NCI-H345 treated with DMSO at 0.1 percent for 48 hours (cell line): ENCODE results near the gene BUB3.
"Not testable (repeated sequence)": the region's sequence is repeated elsewhere in the genome, so short reads cannot be mapped to it uniquely, and the experiment has no call there.

ENCODE experiments used
- DNase-seq: peaks from one replicate; lab custom pipeline; 2025; ENCODE audit not compliant: unreplicated experiment; lab: John Stamatoyannopoulos, UW

The BUB3 gene

DNA sequence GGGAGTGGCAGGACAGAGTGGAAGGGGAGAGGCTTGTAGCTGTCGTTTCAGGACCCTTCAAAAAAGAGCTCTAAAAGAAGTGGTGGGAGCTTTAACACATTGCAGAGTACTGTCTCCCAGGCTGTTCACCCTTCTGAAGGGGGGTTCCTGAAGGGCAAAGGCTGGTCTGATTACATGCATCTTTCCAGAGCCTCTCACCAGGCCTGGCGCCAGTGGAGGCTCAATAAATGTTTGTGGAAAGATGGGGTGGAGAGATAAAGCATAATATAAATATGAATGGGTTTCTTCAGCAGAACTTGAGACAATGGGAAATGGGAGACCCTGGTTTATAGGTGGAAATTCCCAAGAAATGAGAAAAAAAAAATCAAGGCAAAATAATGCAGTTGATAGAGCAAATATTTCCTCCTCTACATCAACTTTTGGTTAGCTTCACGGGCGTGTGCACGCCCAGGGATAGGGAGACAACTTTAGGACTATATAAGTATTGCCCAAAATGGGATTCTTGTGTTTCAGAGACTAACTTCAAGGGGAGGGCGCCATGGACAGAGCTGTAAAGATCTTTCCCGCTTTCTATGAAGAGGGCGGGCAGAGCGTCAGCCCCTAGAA, 613 bp upstream of the BUB3 start:
- DNase-seq: no peak

DNA sequence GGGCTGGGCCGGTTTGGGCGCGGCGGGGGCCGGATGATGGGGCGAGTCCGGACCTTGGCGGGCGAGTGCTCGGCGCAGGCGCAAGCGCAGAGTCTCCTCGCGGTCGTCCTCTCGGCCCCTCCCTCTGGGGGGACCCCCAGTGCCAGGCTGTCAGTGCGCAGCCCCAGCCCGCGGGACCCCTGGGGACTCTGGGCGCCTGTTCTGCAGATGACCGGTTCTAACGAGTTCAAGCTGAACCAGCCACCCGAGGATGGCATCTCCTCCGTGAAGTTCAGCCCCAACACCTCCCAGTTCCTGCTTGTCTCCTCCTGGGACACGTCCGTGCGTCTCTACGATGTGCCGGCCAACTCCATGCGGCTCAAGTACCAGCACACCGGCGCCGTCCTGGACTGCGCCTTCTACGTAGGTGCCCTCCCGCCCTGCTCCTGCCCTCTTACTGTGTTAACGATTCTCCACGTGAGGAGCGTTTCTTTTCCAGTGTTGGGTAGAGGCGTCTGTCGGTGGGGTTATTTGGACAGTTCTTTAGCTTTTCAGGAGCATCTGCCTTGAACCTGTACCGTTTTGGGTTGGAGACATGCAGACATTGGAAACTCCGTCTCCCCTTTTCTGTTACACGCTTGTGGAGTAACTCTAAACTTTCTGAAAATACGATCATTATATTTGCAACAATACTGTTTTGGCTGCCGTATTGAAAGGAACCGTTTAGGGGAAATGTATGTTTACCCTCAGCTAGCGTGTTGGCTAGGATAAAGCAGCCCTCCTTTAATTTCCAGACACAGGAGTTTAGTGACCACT, 706 bp downstream of the BUB3 start:
- no peak for DNase-seq

DNA sequence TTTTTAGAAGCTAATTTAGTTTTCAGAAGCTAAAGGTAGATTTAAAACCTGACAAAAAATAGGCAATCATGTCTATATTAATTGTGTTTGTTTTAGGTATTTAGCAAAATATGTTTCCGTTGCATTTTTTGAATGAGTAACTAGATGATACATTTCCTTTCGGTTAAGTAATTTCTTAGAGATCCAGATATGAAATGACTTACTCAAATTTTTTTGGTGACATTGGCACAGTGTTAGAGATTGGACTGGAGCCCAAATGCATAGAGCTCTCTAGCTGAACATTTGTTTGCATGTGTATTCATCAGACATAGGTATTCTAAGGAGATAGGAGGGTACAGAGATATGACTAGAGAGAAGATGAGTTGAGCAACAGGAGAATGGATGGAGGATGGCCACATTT, 1.9 kb downstream of the BUB3 start:
- no peak for DNase-seq

DNA sequence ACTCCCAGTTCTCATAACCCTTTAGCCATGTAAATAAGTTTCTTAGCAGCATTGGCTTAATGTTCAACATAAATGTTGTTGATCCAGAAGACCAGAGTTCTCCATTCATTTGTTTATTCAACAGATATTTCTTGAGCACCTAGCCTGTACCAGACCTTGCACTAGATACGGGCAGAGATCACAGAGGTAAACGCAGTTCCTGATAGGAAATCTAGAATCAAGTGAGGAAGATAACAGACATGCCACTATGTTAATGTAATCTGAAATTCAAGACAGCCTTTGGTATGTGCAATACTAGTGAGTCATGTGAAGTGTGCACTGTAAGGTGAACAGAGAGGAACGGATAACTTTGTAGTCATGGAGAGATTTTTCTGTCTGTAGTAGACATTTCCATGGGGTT, 3.0 kb downstream of the BUB3 start:
- DNase-seq: no peak

DNA sequence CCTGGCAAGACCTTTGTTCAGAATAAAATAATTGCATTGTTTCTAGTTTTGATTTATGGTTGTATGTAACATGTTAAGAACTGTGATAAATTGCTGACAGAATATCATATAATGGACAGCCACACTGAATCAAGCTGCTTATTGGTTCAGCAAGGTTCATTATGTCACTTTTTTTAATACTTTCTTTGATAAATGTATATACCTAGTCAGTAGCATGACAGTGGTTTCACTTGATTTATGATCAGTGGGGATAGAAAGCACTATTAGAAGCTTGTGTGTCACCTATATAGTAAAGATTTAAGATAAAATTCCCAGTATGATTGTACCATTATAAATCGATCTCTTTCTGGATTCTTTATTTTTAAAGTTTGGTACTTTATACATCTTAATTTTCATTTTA, 4.5 kb downstream of the BUB3 start:
- no peak for DNase-seq

DNA sequence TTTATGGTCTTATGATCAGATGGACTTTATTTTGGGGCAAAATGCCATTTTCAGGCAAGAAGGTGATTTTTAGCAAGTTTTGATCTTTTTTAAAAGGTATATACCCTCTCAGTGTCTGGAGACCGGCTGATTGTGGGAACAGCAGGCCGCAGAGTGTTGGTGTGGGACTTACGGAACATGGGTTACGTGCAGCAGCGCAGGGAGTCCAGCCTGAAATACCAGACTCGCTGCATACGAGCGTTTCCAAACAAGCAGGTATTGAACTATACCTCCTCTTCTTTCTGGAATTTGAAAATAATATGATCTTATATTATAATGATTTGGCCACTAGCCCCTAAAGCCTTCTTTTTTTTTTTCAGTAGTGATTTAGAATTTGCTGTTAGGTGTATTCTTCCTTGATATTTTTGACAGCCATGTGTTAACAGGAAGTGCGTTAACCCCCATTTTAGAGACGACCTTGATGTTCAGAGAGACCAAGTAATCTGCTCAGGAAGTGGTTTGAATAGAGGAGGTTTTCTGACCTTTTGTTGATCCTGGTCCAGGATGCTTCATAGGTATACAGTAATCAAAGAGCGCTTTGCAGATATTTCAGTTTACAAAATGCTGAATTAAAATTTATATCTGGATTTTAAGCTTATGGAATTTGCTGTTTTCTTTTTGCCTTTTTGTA, 6.2 kb downstream of the BUB3 start:
- DNase-seq: no peak

DNA sequence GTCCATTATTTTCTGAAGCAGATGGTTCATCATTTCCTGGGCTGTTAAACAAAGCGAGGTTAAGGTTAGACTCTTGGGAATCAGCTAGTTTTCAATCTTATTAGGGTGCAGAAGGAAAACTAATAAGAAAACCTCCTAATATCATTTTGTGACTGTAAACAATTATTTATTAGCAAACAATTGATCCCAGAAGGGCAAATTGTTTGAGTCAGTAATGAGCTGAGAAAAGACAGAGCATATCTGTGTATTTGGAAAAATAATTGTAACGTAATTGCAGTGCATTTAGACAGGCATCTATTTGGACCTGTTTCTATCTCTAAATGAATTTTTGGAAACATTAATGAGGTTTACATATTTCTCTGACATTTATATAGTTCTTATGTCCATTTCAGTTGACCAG, 10.1 kb downstream of the BUB3 start:
- no peak for DNase-seq

DNA sequence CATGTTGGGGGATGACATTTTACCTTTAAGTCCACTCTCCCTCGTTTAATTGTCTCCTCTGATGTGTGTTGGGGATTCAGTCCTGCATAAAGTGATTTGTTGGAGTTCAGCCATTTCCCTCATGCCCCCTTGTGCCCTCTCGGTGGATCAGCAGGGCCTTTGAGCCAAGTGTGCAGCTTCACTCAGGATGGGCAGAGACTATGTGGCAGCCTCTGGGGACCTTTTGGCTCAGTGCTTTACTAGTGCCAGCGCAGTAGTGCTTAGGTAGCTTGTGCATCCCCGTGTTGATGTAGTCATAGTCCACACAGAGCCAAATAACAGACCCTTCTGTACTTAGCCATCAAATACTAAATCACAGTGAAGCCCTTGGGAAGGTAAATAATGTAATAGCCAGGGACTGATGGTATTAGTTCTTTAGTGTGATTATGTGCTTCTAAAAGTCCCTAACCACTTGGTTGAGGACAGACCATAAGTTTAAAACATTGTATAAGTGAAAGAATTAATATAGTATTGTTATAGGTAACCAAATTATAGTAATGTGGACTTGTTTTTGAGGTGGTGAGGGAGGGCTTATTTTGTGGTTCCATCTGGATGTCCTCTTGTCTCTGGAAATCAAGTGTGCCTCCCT, 11.4 kb downstream of the BUB3 start:
- no peak for DNase-seq

DNA sequence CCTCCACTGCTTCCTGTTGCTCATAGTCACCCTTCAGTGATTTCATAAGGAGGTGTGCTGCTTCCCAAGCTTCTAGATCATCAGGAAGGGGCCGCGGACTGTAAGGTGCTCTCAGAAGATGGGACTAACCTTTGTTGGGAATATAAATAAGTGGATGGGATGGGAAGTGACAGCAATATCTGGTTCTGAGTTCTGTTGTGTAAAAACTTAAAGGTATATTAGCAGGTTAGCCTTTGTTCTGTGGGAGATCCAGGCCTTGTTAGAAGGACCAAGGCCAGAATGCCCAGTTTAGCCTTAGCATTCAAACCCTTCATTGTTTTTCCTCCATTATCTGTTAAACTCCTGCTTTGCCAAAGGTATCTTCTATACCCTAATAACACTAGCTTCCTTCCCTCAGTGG, 12.4 kb downstream of the BUB3 start:
- no peak for DNase-seq

DNA sequence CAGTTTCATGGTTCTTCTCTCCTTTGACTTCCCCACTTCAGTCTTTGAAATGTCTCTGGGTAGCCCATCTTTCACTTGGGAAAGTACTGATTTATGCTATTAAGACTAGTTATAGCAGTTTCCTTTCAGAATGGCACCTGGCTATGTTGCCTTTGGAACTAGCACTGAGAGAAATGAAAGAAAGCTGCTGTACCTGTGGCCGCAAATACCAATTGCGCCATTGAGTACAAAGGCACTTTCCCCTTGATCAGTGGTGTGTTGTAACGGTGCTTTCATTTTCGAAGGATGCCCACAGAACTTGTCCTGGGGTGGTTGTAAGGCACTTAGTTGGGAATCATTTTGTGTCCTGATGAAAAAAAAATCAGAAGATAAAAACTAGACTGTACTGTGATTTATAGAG, 16.8 kb downstream of the BUB3 start:
- DNase-seq: no peak

DNA sequence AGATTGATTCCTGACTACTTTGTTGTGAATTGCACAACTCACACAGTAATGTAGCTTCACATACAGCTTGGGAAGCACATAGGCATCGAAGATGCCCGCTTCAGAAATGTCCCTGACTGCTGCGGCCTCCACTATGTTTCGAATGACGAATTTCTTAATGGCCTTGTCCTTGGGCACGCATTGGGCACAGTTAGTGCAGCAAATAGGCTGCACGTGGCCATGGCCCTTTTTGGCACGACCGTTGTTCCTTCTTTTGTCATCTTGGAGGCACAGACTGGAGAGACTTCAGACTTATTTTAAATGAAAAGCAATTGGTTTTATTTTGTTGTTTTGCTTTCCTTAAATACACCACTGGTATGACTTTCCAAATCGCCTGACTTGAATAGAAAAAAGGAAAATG, 17.4 kb downstream of the BUB3 start:
- not testable (repeated sequence) for DNase-seq

DNA sequence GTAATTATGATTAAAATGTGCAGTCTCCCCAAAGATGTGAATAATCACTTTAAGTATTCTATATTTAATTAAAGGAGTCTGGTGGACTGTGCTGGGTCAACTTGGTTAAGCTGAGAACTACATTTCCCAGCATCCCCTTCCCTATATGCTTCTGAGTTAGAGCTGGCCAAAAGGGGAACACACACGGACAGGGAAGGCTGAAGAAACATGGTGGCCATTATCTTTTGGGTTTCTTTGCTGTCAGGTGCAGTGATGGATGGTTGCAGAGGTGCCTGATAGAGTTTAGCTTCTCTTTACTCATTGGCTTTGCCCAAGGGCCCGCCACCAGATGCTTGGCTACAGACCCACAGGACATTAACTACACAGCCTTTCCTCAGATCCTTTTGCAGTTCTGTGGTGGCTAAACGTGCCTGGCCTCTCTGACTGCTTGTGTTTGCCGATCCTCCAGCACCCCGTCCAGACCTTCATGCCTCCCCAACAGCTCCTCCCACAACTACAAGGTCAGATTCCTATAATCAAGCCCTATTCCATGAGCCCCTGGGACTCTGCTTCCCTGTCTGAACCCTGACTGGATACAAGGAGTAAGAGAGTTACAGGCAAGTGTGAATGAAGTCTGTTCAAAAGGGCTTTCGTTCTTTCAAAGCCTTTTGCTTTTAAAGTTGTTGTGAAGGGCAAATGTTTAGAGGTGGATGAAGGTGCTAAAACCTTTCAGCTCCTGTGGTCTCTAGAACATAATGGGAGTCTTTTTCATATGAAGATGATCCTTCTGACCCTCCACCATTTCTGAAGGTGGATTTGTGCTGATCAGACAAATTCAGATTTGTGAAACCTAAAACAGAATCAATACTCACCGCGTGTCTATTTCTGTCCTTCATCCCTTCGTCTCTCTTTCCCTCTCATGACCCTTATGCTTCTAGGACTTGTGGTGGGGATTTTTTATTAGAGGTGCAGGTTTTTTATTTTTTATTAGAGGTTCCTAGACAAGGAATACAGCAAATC, 21.5 kb downstream of the BUB3 start:
- DNase-seq: no peak

DNA sequence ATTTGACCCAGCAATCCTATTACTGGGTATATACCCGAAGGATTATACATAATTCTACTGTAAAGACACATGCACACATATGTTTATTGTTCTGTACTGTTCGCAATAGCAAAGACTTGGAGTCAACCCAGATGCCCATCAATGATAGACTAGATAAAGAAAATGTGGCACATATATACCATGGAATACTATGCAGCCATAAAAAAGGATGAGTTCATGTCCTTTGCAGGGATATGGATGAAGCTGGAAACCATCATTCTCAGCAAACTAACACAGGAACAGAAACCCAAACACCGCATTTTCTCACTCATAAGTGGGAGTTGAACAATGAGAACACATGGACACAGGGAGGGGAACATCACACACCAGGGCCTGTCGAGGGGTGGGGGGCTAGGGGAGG, 24.2 kb downstream of the BUB3 start:
- not testable (repeated sequence) for DNase-seq

DNA sequence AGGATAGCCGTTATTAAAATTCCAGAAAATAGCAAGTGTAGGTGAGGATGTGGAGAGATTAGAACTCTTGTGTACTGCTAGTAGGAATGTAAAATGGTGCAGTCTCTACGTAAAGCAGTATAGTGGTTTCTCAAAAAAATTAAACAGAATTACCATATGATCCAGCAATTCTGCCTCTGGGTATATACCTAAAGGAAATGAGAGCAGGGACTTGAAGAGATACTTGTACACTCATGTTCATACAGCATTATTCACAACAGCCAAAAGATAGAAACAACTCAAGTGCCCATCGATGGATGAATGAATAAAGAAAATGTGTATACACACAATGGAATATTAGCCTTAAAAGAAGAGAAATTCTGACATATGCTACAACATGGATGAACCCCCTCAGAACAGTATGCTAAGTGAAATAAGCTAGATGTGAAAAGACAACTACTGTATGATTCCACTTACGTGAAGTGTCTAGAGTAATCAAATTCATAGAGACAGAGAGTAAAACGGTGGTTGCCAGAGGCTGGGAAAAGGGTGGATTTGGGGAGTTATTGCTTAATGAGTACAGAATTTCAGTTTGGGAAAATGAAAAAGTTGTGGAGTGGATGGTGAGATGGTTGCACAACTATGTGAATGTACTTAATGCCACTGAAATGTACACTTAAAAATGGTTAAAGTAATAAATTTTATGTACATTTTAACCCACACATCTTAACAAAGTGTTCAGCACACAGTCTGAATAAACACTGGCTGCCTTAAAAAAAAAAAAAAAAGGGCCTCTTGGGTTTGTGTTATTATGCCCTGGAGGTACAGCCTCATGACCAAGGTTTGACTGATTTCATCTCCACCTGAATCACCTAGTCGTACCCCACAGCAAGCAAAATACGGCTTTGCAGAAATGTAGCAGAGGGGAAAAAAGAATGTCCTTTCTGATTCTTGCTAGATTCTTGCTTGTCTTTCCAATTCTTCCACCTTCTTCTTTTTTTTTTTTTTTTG, 26.2 kb downstream of the BUB3 start:
- no peak for DNase-seq

DNA sequence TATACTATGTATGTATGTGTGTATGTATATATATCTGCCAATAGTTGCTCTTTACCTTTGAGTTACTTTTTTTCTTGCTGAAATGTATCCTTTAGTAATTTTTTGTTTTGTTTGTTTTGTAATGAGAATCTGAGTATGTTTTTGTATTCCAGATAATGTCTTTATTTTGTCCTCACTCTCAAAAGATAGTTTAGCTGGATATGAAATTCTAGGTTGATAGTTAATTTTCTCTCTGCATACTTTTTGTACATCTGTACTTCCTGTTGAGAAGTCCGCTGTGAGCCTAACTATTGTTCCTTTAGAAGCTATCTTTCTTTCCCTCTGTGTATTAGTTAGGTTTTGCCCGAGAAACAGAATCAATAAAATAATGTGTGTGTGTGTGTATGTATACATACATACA, 29.5 kb downstream of the BUB3 start:
- no peak for DNase-seq

DNA sequence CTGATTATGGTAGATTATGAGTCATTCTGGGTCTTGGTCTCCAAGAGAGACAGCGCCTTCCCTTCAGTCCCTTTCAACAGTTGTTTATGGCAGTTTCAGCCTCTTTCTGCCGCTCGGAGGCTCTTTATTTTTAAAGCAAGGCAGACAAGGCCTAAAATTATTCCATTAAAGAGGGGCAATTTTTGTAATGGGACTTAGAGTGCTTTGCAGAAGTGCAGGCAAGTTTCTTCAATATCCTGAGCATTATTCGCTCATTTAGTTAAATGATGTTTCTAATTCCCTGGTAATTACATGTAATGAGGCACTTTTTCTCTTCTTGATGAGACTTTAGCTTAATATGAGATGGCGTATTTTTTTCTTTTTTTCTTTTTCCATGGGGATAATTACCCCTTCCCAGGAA, 33.6 kb downstream of the BUB3 start:
- DNase-seq: no peak

DNA sequence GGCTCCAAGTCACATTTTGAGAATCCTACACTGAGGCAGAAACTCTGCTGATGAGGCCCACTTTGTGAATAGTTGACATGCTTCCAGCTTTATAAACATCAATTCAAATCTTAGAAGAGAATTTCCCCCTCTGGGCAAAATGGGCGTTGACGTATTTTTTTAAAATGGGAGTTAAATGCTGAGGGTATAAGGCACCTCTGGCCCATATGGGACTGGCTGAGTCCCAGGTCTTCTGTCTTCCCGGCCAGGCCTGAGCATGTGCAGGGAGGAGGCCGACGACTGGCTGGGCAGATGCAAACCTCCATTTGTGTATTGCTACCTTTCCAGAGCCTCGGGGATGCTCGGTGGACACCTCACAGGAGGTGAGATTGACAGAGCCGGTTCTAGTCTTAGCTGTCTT, 37.7 kb downstream of the BUB3 start:
- DNase-seq: no peak

DNA sequence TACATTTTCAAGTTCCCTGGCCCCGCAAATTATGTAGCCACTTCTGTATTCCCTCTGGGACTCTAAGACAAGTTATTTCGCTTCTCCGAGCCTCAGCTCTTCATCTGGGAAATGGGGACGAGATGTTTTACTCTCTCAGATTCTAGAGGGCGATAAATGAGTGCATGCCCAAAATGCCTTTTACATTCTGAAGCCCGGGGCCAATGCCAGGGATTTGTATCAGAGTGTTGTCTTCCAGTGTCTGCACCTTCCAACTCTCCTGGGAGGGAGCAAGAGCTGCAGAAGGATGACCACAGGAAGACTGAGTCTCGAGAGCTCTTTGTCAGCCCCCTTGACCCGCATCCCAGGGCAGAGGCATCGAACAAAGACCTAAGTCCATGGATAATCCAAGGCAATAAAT, 39.9 kb downstream of the BUB3 start:
- DNase-seq: no peak

DNA sequence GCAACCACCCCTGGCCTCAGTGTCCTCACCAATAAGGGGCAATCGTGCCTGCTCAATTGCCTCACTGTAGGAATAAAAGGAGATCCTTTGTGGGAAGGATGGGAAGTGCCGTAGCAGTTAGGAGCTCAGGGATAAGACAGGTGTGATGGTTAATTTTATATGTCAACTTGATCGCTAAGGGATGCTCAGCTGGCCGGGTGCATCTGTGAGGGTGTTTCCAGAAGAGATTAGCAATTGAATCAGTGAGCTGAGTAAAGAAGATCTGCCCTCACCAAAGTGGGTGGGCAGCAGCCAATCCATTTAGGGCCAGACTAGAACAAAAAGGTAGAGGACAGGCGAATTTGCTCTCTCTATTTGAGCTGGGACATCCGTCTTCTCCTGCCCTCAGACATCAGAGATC, 46.3 kb downstream of the BUB3 start:
- DNase-seq: no peak

DNA sequence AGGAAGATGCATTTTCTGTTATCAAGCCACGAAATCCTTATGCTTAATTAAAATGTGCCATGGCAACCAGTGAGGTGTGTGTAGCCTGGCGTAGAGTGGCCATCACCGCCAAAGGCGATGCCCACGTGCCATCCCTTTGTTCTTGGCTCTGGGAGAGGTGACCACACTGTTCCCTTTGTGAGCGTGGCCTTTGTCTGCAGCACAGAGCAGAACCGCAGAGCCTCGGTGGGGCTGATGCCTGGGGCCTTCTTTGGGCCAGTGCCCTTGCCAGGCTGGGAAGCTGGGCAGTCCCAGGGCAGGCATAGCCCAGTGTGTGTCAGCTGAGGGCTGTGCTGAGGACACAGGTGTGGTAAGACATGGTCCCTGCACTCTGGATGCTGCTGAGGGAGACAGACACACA, 48.3 kb downstream of the BUB3 start:
- no peak for DNase-seq
